OCI-LY3 (cell line): ENCODE measurements around the gene BMPR1B.

ENCODE experiments used
- CTCF ChIP-seq: fragments of 200-600, 300-600 bp; sonication (generic); IDR thresholded peaks from 2 replicates; pipeline ENCODE4 v1.5.1; 2014; ENCODE audit warnings: antibody characterized with exemption, low read length, low read depth
- EZH2phosphoT487 ChIP-seq: fragments of 200-600 bp; shearing (Covaris generic); IDR thresholded peaks from 2 replicates; pipeline ENCODE4 v1.6.1; 2018; ENCODE audit warnings: antibody characterized with exemption, mixed run types, low read depth

GRCh38 chr4:95122001-95122400 lies 364.2 kb downstream of the BMPR1B start:
- TF ChIP-seq CTCF, result no peak
- no peak for TF ChIP-seq EZH2phosphoT487
